ENCODE data around the gene FLNB. TPM values are rescaled to one million over a fixed set of nuclear protein-coding genes. Genes with fewer than 3 reads are reported as not detected.
A peak's percentile ranks its signal among the peaks of the same experiment; 100 is the strongest.

The FLNB gene
- total and polyA plus RNA-seq, 4 experiments from 2014 or later, result 3.9 to 28.5 (median 18.5) TPM

DNA sequence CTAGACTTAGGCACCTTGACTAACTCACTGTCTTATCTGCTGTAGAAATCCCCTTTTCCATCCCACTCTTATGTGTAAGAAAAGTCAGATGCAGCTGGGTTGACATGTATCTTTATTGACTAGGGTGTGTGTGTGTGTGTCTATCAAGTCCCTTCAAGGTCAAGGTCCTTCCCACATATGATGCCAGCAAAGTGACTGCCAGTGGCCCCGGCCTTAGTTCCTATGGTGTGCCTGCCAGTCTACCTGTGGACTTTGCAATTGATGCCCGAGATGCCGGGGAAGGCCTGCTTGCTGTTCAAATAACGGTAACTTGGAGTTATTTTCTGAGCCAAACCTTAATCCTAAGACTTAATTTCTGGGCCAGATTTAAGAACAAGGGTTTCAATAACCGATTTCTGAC is 126.2 kb downstream of the FLNB start:
- peaks cover 22% of the 10 kb centered on the region for H3K36me3 ChIP-seq (ENCODE audit: insufficient read depth, low read length)
- Mint-ChIP-seq H3K4me1 (peaks cover 0 to 1% (median 0%) of the 10 kb centered on the region in 4 donors), H3K9me3 (no peaks in the 10 kb centered on the region), H3K27me3 (no peaks in the 10 kb centered on the region), H3K27ac (no peak overlapping the region), H3K36me3 (peaks cover 67 to 79% of the 10 kb centered on the region in 2 donors), H3K4me3 (no peak overlapping the region)
- no peaks in the 10 kb centered on the region for H3K9me3 ChIP-seq (ENCODE audit: control insufficient read depth in 1 of 2, low read length in 2 of 2)
- ChIA-PET POLR2A (ENCODE audit: partially characterized antibody) (no interaction called here), CTCF (ENCODE audit: partially characterized antibody) (no interaction called here)
- no peaks in the 10 kb centered on the region for H3K27me3 ChIP-seq (ENCODE audit: insufficient read depth, low read length)
- H3K27ac ChIP-seq (ENCODE audit: low read depth, low read length), result no peak overlapping the region
- no peaks in the 10 kb centered on the region for H3K4me1 ChIP-seq (ENCODE audit: insufficient read depth, low read length)
- DNase-seq, result no peak
- no peak overlapping the region for H3K4me3 ChIP-seq (ENCODE audit: low read length in 2 of 2)
- intact Hi-C loops (cut with micrococcal nuclease), result no loop called here

DNA sequence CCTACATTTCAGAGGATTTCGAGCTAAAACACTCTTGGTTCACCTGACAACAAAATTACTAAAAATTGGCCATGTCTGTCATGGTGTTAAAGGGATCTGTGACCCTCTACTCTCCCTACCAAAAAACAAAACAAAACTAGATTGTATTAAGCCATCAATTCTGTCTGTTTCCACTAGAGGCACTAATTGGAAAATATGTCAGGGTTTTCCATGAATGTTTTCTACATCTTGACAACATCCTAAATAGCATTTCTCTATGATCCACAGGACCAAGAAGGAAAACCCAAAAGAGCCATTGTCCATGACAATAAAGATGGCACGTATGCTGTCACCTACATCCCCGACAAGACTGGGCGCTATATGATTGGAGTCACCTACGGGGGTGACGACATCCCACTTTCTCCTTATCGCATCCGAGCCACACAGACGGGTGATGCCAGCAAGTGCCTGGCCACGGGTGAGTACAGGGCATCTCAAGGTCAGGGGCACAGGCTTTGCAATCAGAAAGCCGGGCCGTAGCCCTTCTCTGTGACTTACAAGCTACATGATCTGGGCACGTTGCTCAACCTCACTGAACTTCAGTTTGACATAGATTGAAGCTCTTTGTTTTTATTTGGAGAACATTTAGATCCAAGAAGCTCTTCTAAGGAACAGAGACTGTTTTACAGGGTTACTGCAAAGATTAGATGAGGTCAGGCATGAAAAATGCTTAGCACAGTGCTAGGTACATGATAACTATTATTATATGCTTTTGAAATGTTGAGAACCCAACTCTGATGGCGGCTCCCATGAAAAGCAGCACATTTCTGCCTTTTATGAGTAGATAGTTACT is 127.7 kb downstream of the FLNB start:
- H3K27ac Mint-ChIP-seq, result peak overlapping the region in 1 of 7 donors; percentile 4
- CTCF ChIA-PET (ENCODE audit: partially characterized antibody), result interaction anchor here (1.2 kb wide), 1 partner anchor 31 kb away, joined by 3 read pairs; no protein-coding TSS in a partner anchor
- POLR2A ChIA-PET (ENCODE audit: partially characterized antibody), result no interaction called here
- H3K4me3 Mint-ChIP-seq, result no peak overlapping the region
- no peaks in the 10 kb centered on the region for H3K9me3 Mint-ChIP-seq
- H3K27me3 Mint-ChIP-seq, result no peaks in the 10 kb centered on the region
- H3K4me1 Mint-ChIP-seq, result no peaks in the 10 kb centered on the region
- peaks cover 71 to 79% of the 10 kb centered on the region in 2 donors for H3K36me3 Mint-ChIP-seq
- Histone ChIP-seq H3K27me3 (ENCODE audit: insufficient read depth, low read length) (no peaks in the 10 kb centered on the region), H3K9me3 (ENCODE audit: control insufficient read depth in 1 of 2, low read length in 2 of 2) (no peaks in the 10 kb centered on the region), H3K4me1 (ENCODE audit: insufficient read depth, low read length) (no peaks in the 10 kb centered on the region), H3K27ac (ENCODE audit: low read depth, low read length) (no peak overlapping the region), H3K4me3 (ENCODE audit: low read length in 2 of 2) (no peak overlapping the region), H3K36me3 (ENCODE audit: insufficient read depth, low read length) (peaks cover 22% of the 10 kb centered on the region)
- intact Hi-C loops (cut with micrococcal nuclease), result no loop called here
- DNase-seq, result no peak

DNA sequence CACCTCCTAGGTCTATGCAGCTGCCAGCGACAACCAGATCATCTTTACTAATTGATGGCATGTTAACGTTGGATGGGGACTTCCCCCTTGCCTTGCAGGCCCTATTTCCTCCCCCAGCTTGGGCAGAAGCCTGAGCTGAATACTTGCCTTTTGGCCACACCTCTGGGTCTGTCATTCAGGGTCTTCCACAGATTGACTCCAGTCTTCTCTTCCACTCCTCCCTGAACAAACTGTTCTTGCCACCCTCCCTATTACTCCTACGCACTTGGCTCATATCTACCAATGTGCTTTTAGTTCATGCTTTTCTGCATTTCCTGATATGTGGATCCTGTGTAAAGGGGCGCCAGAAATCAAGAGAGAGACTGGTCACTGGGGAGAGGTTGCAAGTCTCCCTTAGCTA is 129.1 kb downstream of the FLNB start:
- no peaks in the 10 kb centered on the region for H3K9me3 ChIP-seq (ENCODE audit: control insufficient read depth in 1 of 2, low read length in 2 of 2)
- H3K27me3 ChIP-seq (ENCODE audit: insufficient read depth, low read length), result no peaks in the 10 kb centered on the region
- H3K27me3 Mint-ChIP-seq, result no peaks in the 10 kb centered on the region
- H3K4me3 Mint-ChIP-seq, result no peak overlapping the region
- ChIA-PET POLR2A (ENCODE audit: partially characterized antibody) (no interaction called here), CTCF (ENCODE audit: partially characterized antibody) (no interaction called here)
- H3K9me3 Mint-ChIP-seq, result no peaks in the 10 kb centered on the region
- peak overlapping the region in 1 of 7 donors; percentile 60 for H3K27ac Mint-ChIP-seq
- no peak overlapping the region for H3K27ac ChIP-seq (ENCODE audit: low read depth, low read length)
- no peaks in the 10 kb centered on the region for H3K4me1 Mint-ChIP-seq
- H3K36me3 Mint-ChIP-seq, result peaks cover 68 to 79% of the 10 kb centered on the region in 2 donors
- peaks cover 22% of the 10 kb centered on the region for H3K36me3 ChIP-seq (ENCODE audit: insufficient read depth, low read length)
- intact Hi-C loops (cut with micrococcal nuclease), result no loop called here
- H3K4me3 ChIP-seq (ENCODE audit: low read length in 2 of 2), result no peak overlapping the region
- no peaks in the 10 kb centered on the region for H3K4me1 ChIP-seq (ENCODE audit: insufficient read depth, low read length)
- DNase-seq, result no peak

DNA sequence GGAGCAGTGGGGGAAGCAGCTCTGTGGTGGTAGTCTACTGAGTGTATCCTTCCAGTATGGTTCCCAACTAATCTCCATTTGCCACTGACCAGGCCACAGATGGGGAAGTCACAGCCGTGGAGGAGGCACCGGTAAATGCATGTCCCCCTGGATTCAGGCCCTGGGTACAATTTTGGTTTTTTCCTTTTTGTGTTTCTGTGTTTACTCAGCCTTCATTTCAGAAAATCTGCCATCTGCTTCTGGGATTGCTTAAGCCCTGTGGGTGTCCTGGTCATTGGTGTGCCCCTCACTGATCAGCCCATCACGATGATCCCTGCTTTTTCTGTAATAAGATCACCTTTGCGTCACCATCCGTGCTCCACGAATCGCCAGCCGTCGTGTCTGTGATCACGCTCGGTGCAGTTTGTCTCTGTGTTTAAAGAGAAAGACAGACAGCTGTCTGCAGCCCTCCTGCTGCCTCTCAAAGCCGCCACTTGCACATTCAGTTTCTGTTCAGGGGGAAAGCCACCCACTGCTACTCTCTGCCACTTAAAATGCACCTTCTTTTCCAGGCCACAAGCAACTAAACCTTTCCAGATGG is 133.6 kb downstream of the FLNB start:
- ChIA-PET CTCF (ENCODE audit: partially characterized antibody) (interaction anchor here (1.2 kb wide), 1 partner anchor 24 kb away, joined by 3 read pairs; no protein-coding TSS in a partner anchor), POLR2A (ENCODE audit: partially characterized antibody) (no interaction called here)
- no peak for DNase-seq
- intact Hi-C loops (cut with micrococcal nuclease), result no loop called here
- no peaks in the 10 kb centered on the region for H3K27me3 Mint-ChIP-seq
- H3K9me3 ChIP-seq (ENCODE audit: control insufficient read depth in 1 of 2, low read length in 2 of 2), result no peaks in the 10 kb centered on the region
- H3K27ac Mint-ChIP-seq, result peak overlapping the region in 3 of 7 donors; percentile 24 to 76 (median 38)
- H3K27me3 ChIP-seq (ENCODE audit: insufficient read depth, low read length), result no peaks in the 10 kb centered on the region
- no peaks in the 10 kb centered on the region for H3K9me3 Mint-ChIP-seq
- peaks cover 66 to 71% of the 10 kb centered on the region in 2 donors for H3K36me3 Mint-ChIP-seq
- no peak overlapping the region for H3K27ac ChIP-seq (ENCODE audit: low read depth, low read length)
- no peak overlapping the region for H3K4me3 ChIP-seq (ENCODE audit: low read length in 2 of 2)
- H3K4me1 Mint-ChIP-seq, result no peaks in the 10 kb centered on the region
- no peak overlapping the region for H3K4me3 Mint-ChIP-seq
- H3K4me1 ChIP-seq (ENCODE audit: insufficient read depth, low read length), result no peaks in the 10 kb centered on the region
- peaks cover 11% of the 10 kb centered on the region for H3K36me3 ChIP-seq (ENCODE audit: insufficient read depth, low read length)

DNA sequence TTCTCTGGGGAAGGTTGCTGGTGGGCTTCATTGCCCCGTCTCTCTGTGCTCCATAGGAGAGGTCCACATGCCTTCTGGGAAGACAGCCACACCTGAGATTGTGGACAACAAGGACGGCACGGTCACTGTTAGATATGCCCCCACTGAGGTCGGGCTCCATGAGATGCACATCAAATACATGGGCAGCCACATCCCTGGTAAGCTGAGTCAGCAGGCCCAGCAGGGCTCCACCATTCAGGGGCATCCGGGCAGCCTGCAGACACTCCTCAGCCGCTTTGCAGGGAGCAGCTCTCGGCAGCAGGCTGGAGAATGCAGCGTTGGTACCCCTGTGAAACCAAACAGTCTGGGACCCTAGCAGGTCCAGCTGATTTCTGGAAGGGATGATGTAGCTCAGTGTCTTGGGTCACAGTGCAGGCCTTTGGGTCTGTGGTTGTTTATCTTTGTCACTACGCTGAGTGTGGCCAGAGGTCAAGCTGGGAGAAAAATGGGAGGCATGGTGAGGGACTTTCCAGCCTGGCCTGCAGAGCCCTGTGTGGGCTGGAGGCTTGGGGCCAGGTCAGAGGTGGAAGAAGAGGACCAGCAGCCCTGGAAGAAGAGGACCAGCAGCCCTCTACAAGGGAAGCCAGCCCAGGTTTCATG is 135.3 kb downstream of the FLNB start:
- no peaks in the 10 kb centered on the region for H3K27me3 ChIP-seq (ENCODE audit: insufficient read depth, low read length)
- H3K9me3 ChIP-seq (ENCODE audit: control insufficient read depth in 1 of 2, low read length in 2 of 2), result no peaks in the 10 kb centered on the region
- Mint-ChIP-seq H3K4me3 (no peak overlapping the region), H3K27ac (no peak overlapping the region), H3K27me3 (no peaks in the 10 kb centered on the region), H3K36me3 (peaks cover 63 to 66% of the 10 kb centered on the region in 2 donors), H3K4me1 (no peaks in the 10 kb centered on the region), H3K9me3 (no peaks in the 10 kb centered on the region)
- no peak overlapping the region for H3K4me3 ChIP-seq (ENCODE audit: low read length in 2 of 2)
- CTCF ChIA-PET (ENCODE audit: partially characterized antibody), result no interaction called here
- DNase-seq, result no peak
- POLR2A ChIA-PET (ENCODE audit: partially characterized antibody), result no interaction called here
- no peaks in the 10 kb centered on the region for H3K4me1 ChIP-seq (ENCODE audit: insufficient read depth, low read length)
- no peak overlapping the region for H3K27ac ChIP-seq (ENCODE audit: low read depth, low read length)
- intact Hi-C loops (cut with micrococcal nuclease), result no loop called here
- peaks cover 6% of the 10 kb centered on the region for H3K36me3 ChIP-seq (ENCODE audit: insufficient read depth, low read length)

DNA sequence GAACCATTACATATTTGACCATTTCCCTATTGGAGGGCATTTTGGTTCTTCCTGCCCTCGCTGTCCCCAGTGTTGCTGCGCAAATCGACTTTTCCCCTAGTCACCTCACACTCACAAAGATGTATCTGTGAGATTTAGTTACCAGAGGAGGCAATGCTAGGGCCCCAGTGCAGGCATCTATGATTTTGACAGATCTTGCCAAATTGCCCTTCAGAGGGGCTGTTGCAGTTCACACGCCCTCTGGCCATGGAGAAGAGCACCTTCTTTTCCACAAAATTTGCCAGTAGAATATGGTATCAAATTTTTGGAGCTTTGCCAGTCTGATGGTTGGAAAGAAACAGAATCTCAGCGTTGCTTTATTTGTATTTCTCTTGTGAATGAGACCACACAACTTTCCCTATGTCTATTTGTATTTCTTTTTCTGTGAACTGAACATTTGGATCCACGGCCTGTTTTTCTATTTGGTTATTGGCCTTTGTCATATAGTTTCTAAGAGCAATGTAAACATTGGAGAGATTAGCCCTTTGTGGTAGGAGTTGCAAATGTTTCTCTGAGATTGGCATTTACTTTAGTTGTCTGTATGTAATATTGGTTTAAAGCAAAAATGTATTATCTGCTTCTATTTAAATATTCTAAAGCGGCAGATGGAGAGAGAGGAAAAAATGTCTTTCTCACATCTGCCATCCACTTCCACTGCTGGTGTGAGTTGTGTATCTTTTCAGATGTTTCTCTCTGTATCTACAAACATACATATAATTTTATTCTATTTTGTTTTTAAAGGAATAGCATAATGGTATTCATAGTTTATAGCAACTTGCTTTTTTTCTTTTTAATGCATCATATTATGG is 136.5 kb downstream of the FLNB start:
- no peaks in the 10 kb centered on the region for H3K9me3 Mint-ChIP-seq
- H3K4me3 Mint-ChIP-seq, result no peak overlapping the region
- ChIA-PET CTCF (ENCODE audit: partially characterized antibody) (no interaction called here), POLR2A (ENCODE audit: partially characterized antibody) (no interaction called here)
- no peaks in the 10 kb centered on the region for H3K27me3 Mint-ChIP-seq
- no peaks in the 10 kb centered on the region for H3K4me1 ChIP-seq (ENCODE audit: insufficient read depth, low read length)
- no peak overlapping the region for H3K4me3 ChIP-seq (ENCODE audit: low read length in 2 of 2)
- H3K27ac ChIP-seq (ENCODE audit: low read depth, low read length), result no peak overlapping the region
- no peaks in the 10 kb centered on the region for H3K27me3 ChIP-seq (ENCODE audit: insufficient read depth, low read length)
- no peak overlapping the region for H3K27ac Mint-ChIP-seq
- intact Hi-C loops (cut with micrococcal nuclease), result no loop called here
- no peaks in the 10 kb centered on the region for H3K4me1 Mint-ChIP-seq
- no peak for DNase-seq
- H3K9me3 ChIP-seq (ENCODE audit: control insufficient read depth in 1 of 2, low read length in 2 of 2), result no peaks in the 10 kb centered on the region
- H3K36me3 Mint-ChIP-seq, result peaks cover 65 to 67% of the 10 kb centered on the region in 2 donors
- H3K36me3 ChIP-seq (ENCODE audit: insufficient read depth, low read length), result peaks cover 9% of the 10 kb centered on the region

DNA sequence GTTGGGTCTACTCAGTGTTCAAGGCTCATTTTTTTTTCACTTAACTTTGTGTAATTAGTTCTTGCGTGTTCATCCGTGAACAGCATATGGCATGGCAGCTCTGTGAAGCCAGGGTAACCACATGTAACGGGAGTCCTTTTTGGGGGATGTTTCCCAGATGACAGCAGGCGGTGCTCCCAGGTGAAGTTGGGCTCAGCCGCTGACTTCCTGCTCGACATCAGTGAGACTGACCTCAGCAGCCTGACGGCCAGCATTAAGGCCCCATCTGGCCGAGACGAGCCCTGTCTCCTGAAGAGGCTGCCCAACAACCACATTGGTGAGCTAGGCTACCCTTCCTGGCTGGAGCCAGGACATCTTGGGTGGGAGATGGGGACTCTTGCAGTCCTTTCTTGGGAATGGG is 139.8 kb downstream of the FLNB start:
- no peaks in the 10 kb centered on the region for H3K4me1 Mint-ChIP-seq
- Histone ChIP-seq H3K27me3 (ENCODE audit: insufficient read depth, low read length) (no peaks in the 10 kb centered on the region), H3K4me1 (ENCODE audit: insufficient read depth, low read length) (no peaks in the 10 kb centered on the region), H3K4me3 (ENCODE audit: low read length in 2 of 2) (no peak overlapping the region), H3K27ac (ENCODE audit: low read depth, low read length) (no peak overlapping the region), H3K9me3 (ENCODE audit: control insufficient read depth in 1 of 2, low read length in 2 of 2) (no peaks in the 10 kb centered on the region), H3K36me3 (ENCODE audit: insufficient read depth, low read length) (peaks cover 7% of the 10 kb centered on the region)
- ChIA-PET CTCF (ENCODE audit: partially characterized antibody) (interaction anchor here (0.9 kb wide), 1 partner anchor 19 kb away, joined by 3 read pairs; no protein-coding TSS in a partner anchor), POLR2A (ENCODE audit: partially characterized antibody) (no interaction called here)
- intact Hi-C loops (cut with micrococcal nuclease), result no loop called here
- H3K36me3 Mint-ChIP-seq, result peaks cover 57 to 61% of the 10 kb centered on the region in 2 donors
- DNase-seq, result no peak
- H3K27ac Mint-ChIP-seq, result no peak overlapping the region
- no peaks in the 10 kb centered on the region for H3K9me3 Mint-ChIP-seq
- H3K4me3 Mint-ChIP-seq, result no peak overlapping the region
- H3K27me3 Mint-ChIP-seq, result no peaks in the 10 kb centered on the region
